NCI-H226 (cell line): ENCODE data around the gene PAWR.
A peak's percentile ranks its signal among the peaks of the same experiment; 100 is the strongest.
"Not testable (repeated sequence)": the region's sequence is repeated elsewhere in the genome, so short reads cannot be mapped to it uniquely, and the experiment has no call there.

Source experiments
- DNase-seq: peaks from one replicate; pipeline ENCODE4 v3.0.0-alpha.2; 2015

Gene PAWR

GRCh38 chr12:79547044-79547734, 143.6 kb downstream of the PAWR start:
- peak; percentile 100 for DNase-seq

- DNase-seq, result peak; percentile 24
These were observed 144.2 kb downstream of the PAWR start for GRCh38 chr12:79546466-79547043.

DNA sequence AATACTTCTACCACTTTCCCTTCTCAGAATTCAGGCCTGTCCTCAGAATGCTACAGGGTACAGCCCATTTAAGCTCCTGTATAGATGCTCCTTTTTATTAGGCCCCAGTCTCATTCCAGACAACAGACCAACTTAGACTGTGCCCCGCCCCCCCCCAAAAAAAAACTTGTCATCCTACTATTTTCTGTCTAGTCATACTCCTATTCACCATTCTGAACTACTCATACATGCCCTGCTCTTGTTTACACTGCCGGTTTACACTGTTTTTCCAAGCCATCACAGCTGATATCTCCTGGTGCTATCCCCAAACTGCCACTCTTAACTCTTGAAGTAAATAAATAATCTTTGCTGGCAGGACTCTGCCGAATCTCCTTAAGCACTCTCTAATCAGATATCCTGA, 146.3 kb downstream of the PAWR start:
- not testable (repeated sequence) for DNase-seq

DNA sequence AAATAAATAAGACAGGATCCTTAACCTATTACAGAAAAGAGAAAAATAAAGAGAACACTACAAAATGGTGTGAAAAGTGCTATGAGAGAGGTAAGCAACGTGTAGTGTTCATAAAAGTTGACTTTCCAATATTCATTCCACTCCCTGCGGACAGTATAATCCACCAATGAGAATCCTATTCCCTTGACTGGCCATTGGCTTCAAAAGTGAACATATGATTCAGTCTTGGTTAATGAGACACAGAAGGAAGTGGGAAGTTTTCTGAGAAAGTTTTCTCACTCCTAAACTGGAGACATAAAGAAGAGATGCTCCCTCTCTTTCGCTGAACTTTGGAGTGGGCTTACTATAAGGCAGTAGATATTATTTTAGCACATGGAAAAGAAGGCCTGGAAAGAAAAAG, 153.1 kb downstream of the PAWR start:
- no peak for DNase-seq

DNA sequence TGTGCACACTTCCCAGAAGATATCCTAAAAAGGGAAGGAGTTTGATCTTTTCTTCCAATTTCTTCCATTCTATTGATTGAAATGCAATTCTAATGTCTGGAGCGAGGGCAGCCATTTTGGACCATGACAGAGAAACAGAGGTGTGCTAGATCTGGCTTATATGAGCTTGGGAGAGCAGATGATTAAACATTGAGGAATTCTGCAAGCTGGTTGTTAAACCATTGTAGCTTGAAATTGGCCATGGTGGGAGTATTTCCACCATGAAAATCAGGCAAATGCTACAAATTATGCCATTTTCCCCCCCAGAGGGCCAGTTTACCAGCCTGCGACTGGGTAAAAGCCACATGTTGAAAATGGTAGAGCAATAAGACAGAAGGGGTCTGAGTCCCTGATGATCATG, 155.0 kb downstream of the PAWR start:
- peak; percentile 36 for DNase-seq
